K562 (cell line): ENCODE measurements around the gene IGDCC3. TPM values are rescaled to one million over a fixed set of nuclear protein-coding genes. Genes with fewer than 3 reads are reported as not detected.

Experiments
- ATAC-seq: fragments of 200-7000 bp; cut with Tn5 transposase; 3 replicates; pipeline ENCODE4 v1.9.1; 2020; ENCODE audit warnings: moderate library complexity
- BruUV-seq: library from RNA; stranded (reverse); fragments of 400-500 nt; replicated peaks from 2 replicates; lab custom pipeline; 2021; lab: Mats Ljungman, UMichigan
- CTCF ChIA-PET: fragments of 300-600 bp; formaldehyde crosslinking; extraction: SDS; loops from one replicate; lab custom pipeline; 2021; ENCODE audit warnings: low intra/inter-chr PET ratio; lab: Yijun Ruan, JAX
- POLR2A ChIA-PET: fragments of 300-600, 350-650 bp; sonication (Branson Sonifier 250); formaldehyde crosslinking; extraction: SDS; loops from one replicate; lab custom pipeline; 2021; ENCODE audit warnings: antibody characterized with exemption, inconsistent platforms; lab: Yijun Ruan, JAX
- DNase-seq, 4 experiments: peaks; one replicate each; pipeline versions ENCODE4 v3.0.0 to v3.0.0-alpha.2; 2011 to 2018; ENCODE audit warnings: low spot score in 3 of 4, mixed read lengths in 3 of 4; ENCODE audit errors: extremely low read depth in 1 of 4
- FAIRE-seq: peaks from 2 replicates; lab custom pipeline; 2011; peaks lifted over from hg19 to GRCh38; lab: Jason Lieb, UNC
- H2AFZ ChIP-seq: 2 replicates; pipeline ENCODE4 v1.6.0; 2011; ENCODE audit warnings: low read depth, low read length, control low read depth, inconsistent platforms
- H3K27ac ChIP-seq: fragments of 200-600 bp; 3 replicates; pipeline ENCODE4 v1.8.0; 2011; ENCODE audit warnings: low read depth, mild to moderate bottlenecking, control low read depth, inconsistent platforms, low read length, moderate library complexity, mixed read lengths; ENCODE audit errors: extremely low read depth
- H3K27me3 ChIP-seq, 2 experiments: fragments of 300-600 bp in 1 of 2; 2 replicates in 1 of 2; 3 replicates in 1 of 2; pipeline versions ENCODE4 v1.6.0 to v1.8.0; 2011; ENCODE audit warnings: inconsistent platforms in 2 of 2, low read length in 2 of 2, mild to moderate bottlenecking in 1 of 2, mixed read lengths in 1 of 2, moderate library complexity in 1 of 2; ENCODE audit not compliant: control insufficient read depth in 2 of 2, insufficient read depth in 2 of 2
- H3K36me3 ChIP-seq: fragments of 300-600 bp; 3 replicates; pipeline ENCODE4 v1.8.0; 2011; ENCODE audit warnings: mild to moderate bottlenecking, low read length, inconsistent platforms; ENCODE audit not compliant: control insufficient read depth, insufficient read depth
- H3K4me1 ChIP-seq, 2 experiments: fragments of 200-600 bp in 1 of 2; replicated peaks in 1 of 2; 2 replicates in 1 of 2; 3 replicates in 1 of 2; pipeline versions ENCODE4 v1.5.1 to v1.8.0; 2011; ENCODE audit warnings: inconsistent platforms in 2 of 2, low read length in 2 of 2, mild to moderate bottlenecking in 1 of 2, mixed read lengths in 1 of 2, moderate library complexity in 1 of 2; ENCODE audit not compliant: control insufficient read depth in 2 of 2, insufficient read depth in 2 of 2
- H3K4me2 ChIP-seq: 2 replicates; pipeline ENCODE4 v1.6.1; 2011; ENCODE audit warnings: low read length, control low read depth, inconsistent platforms, mixed read lengths; ENCODE audit not compliant: insufficient read depth
- H3K4me3 ChIP-seq: fragments of 200-600 bp; sonication (generic), shearing (Covaris generic); 2 replicates; pipeline ENCODE4 v1.5.1; 2016; ENCODE audit warnings: control low read depth, inconsistent platforms
- H3K79me2 ChIP-seq: fragments of 200-600 bp; 3 replicates; pipeline ENCODE4 v1.8.0; 2011; ENCODE audit warnings: low read length, inconsistent platforms; ENCODE audit not compliant: control insufficient read depth, insufficient read depth
- H3K9ac ChIP-seq, 2 experiments: 2 replicates each; pipeline versions ENCODE4 v1.6.0 to v1.6.1; 2011; ENCODE audit warnings: low read depth in 2 of 2, low read length in 2 of 2, control low read depth in 1 of 2, inconsistent platforms in 1 of 2, mild to moderate bottlenecking in 1 of 2, mixed read lengths in 1 of 2; ENCODE audit not compliant: insufficient read depth in 1 of 2
- H3K9me1 ChIP-seq: one replicate; pipeline ENCODE4 v1.6.0; 2011; ENCODE audit warnings: inconsistent platforms, mild to moderate bottlenecking, low read length, moderate library complexity; ENCODE audit not compliant: control insufficient read depth, insufficient read depth
- H3K9me3 ChIP-seq: replicated peaks from 2 replicates; pipeline ENCODE4 v1.5.1; 2011; ENCODE audit warnings: low read depth, low read length, inconsistent platforms; ENCODE audit not compliant: control insufficient read depth, insufficient read depth
- H4K20me1 ChIP-seq: replicated peaks from 2 replicates; pipeline ENCODE4 v1.6.1; 2011; ENCODE audit warnings: low read length, inconsistent platforms, mixed read lengths; ENCODE audit not compliant: control insufficient read depth, insufficient read depth
- FOXK1 ChIP-seq: sonication (generic); formaldehyde crosslinking; IDR thresholded peaks from 2 replicates; pipeline ENCODE4 v1.8.0; 2022; ENCODE audit warnings: missing genetic modification reagents, mild to moderate bottlenecking, borderline replicate concordance
- KDM1A ChIP-seq, 2 experiments: fragments of 450-650 bp; IDR thresholded peaks; 2 replicates each; pipeline ENCODE4 v1.6.1; 2016; ENCODE audit warnings: mild to moderate bottlenecking in 2 of 2
- KDM5B ChIP-seq: fragments of 200-600 bp; sonication (generic); IDR thresholded peaks from 2 replicates; pipeline ENCODE4 v1.6.1; 2012; ENCODE audit warnings: low read depth, mild to moderate bottlenecking, moderate library complexity, low read length, control low read depth, inconsistent platforms; ENCODE audit not compliant: insufficient replicate concordance
- MEIS2 ChIP-seq: fragments of 450-650 bp; IDR thresholded peaks from 2 replicates; pipeline ENCODE4 v1.6.1; 2014; ENCODE audit warnings: mild to moderate bottlenecking; ENCODE audit not compliant: partially characterized antibody
- MLLT1 ChIP-seq, 2 experiments: fragments of 450-650 bp; IDR thresholded peaks; 2 replicates each; pipeline ENCODE4 v1.6.1; 2016
- PBX2 ChIP-seq, 2 experiments: IDR thresholded peaks in 1 of 2; conservative IDR thresholded peaks in 1 of 2; 2 replicates each; pipeline ENCODE4 v1.6.1; 2016; ENCODE audit warnings: low read depth in 2 of 2, mild to moderate bottlenecking in 1 of 2, missing compliant biosample characterization in 1 of 2, missing genetic modification characterization in 1 of 2, moderate library complexity in 1 of 2
- PHF8 ChIP-seq: fragments of 200-600 bp; sonication (generic); IDR thresholded peaks from 2 replicates; pipeline ENCODE4 v1.6.1; 2012; ENCODE audit warnings: mixed run types, mild to moderate bottlenecking, inconsistent platforms, low read length, moderate library complexity, borderline replicate concordance
- PKNOX1 ChIP-seq: fragments of 450-650 bp; IDR thresholded peaks from 2 replicates; pipeline ENCODE4 v1.6.1; 2016
- RAD51 ChIP-seq: fragments of 450-650 bp; IDR thresholded peaks from 2 replicates; pipeline ENCODE4 v1.7.1; 2016; ENCODE audit warnings: low read depth, mild to moderate bottlenecking, borderline replicate concordance
- RBM25 ChIP-seq: fragments of 200-400 bp; formaldehyde crosslinking; IDR thresholded peaks from 2 replicates; pipeline ENCODE4 v1.6.1; 2018; ENCODE audit warnings: low read length, low read depth, moderate library complexity; ENCODE audit not compliant: severe bottlenecking
- SMARCA4 ChIP-seq: fragments of 450-650 bp; IDR thresholded peaks from 2 replicates; pipeline ENCODE4 v1.6.1; 2016
- SREBF1 ChIP-seq: fragments of 150-350 bp; IDR thresholded peaks from 2 replicates; pipeline ENCODE4 v1.6.1; 2014; ENCODE audit warnings: antibody characterized with exemption, low read depth, low read length, borderline replicate concordance
- UBTF ChIP-seq, 2 experiments: IDR thresholded peaks; 2 replicates each; pipeline ENCODE4 v1.6.1; 2012; ENCODE audit warnings: improper control_type of control experiment in 2 of 2, low read depth in 2 of 2, low read length in 2 of 2, borderline replicate concordance in 1 of 2
- ZNF583 ChIP-seq: fragments of 250-450 bp; sonication (Bioruptor Pico); IDR thresholded peaks from 2 replicates; pipeline ENCODE4 v1.4.0; 2020
- WGBS: fragments of 100-300 bp; shearing (Covaris generic); methylation state at CpG from one replicate; pipeline ENCODE4 v1.1.6; 2016; ENCODE audit warnings: low coverage, mixed read lengths; ENCODE audit not compliant: insufficient coverage; ENCODE audit errors: missing lambda C conversion rate; 5-methylcytosine and 5-hydroxymethylcytosine counted together
- in situ Hi-C: fragments of 300-500 bp; cut with MboI; formaldehyde crosslinking; loops from 4 replicates; pipeline ENCODE4 v1.15.0; 2018; ENCODE audit warnings: inconsistent platforms, mixed read lengths
- intact Hi-C: fragments of 100-400 bp; cut with micrococcal nuclease; formaldehyde crosslinking; loops from 2 replicates; pipeline ENCODE4 v1.14.2; 2022
- polyA plus RNA-seq, 8 experiments: library from polyadenylated mRNA; depleted of rRNA in 4 of 8; stranded (reverse) in 5 of 8; unstranded in 3 of 8; fragments of >200 nt; fragmentation: Nextera tagmentation in 2 of 8; fragmentation: Illumina TruSeq in 1 of 8; extraction: Ambion mirVana in 2 of 8; extraction: Trizol in 1 of 8; gene quantifications; 2 replicates each; pipeline versions ENCODE4 v1.2.1 to v1.2.3, GENCODE V29; 2011 to 2014; ENCODE audit warnings: inconsistent platforms in 1 of 8, missing spikeins in 1 of 8
- total RNA-seq, 7 experiments: library from RNA; depleted of rRNA in 6 of 7; stranded (reverse); fragments of >200 nt in 6 of 7; fragmentation: Illumina TruSeq in 2 of 7; extraction: Trizol in 2 of 7; gene quantifications; 2 replicates each; pipeline versions ENCODE4 v1.2.1 to v1.2.3, GENCODE V29; 2011 to 2021; ENCODE audit warnings: low replicate concordance in 1 of 7

The IGDCC3 gene
- total and polyA plus RNA-seq, 9 of the 15 experiments (the other 6 are each of a cell fraction or from before 2014, with no cell fraction given): not detected

GRCh38 chr15:65290228-65290627 lies 87.6 kb downstream of the IGDCC3 start:
- WGBS: 53% methylated on average over 7 of the region's 7 CpGs
- ChIA-PET CTCF (no interaction called here), POLR2A (interaction anchor here (8.4 kb wide), 1 partner anchor 15 kb away, joined by 91 read pairs; the partner anchor contains the start of gene RNU5B-1)
- FAIRE-seq: no peak
- peaks cover 11 to 17% of the 10 kb centered on the region in 2 experiments; a peak in 4 of 5 replicates for H3K4me1 ChIP-seq
- no peak overlapping the region for H3K9ac ChIP-seq
- no peak for DNase-seq
- H3K27ac ChIP-seq: no peak overlapping the region
- H3K9me3 ChIP-seq: no peaks in the 10 kb centered on the region
- ATAC-seq: no peak
- no TSS peak for BruUV-seq
- H4K20me1 ChIP-seq: no peaks in the 10 kb centered on the region
- H3K4me3 ChIP-seq: no peak overlapping the region
- H3K9me1 ChIP-seq: no peaks in the 10 kb centered on the region
- no peaks in the 10 kb centered on the region for H3K27me3 ChIP-seq
- H3K79me2 ChIP-seq: peaks cover 4% of the 10 kb centered on the region; the same call in 1 of the 3 replicates
- no peaks in the 10 kb centered on the region for H3K36me3 ChIP-seq
- no peak overlapping the region for H2AFZ ChIP-seq
- in situ Hi-C loops (loop anchor here (10.0 kb wide), 1 partner anchor 235 kb away; no protein-coding TSS in a partner anchor), intact Hi-C loops (no loop called here)
- H3K4me2 ChIP-seq: no peak overlapping the region
- TF ChIP-seq RAD51 (no peak), PHF8 (no peak), SREBF1 (no peak), FOXK1 (CRISPR knock-in tag) (no peak), UBTF (IDR thresholded peaks at IDR 0.05; ENCODE audit: borderline replicate concordance in 1 of 2, low read depth in 2 of 2, low read length in 2 of 2) (no peak), PBX2 (CRISPR knock-in tag; IDR thresholded peaks at IDR 0.05; ENCODE audit: low read depth) (no peak), PBX2 (tag; conservative IDR thresholded peaks at IDR 0.05; ENCODE audit: low read depth) (peak; percentile 70), RBM25 (no peak), MEIS2 (peak; percentile 69), KDM5B (no peak), PKNOX1 (peak; percentile 51; the same call in 1 of the 2 replicates), MLLT1 (IDR thresholded peaks at IDR 0.05) (no peak), KDM1A (IDR thresholded peaks at IDR 0.05) (0 out of 4 replicates have a peak, but pooled peaks of 1 of the 2 experiments have one; percentile 15), ZNF583 (no peak), SMARCA4 (no peak)
